Mesenchymal stem cell (in vitro differentiated cells and primary cell): Measurements from ENCODE around the gene MYCBPAP.

ENCODE experiments used
- DNase-seq: peaks from one replicate; pipeline ENCODE4 v3.0.0-alpha.2; 2013
- H2AFZ ChIP-seq: one replicate; pipeline ENCODE4 v1.6.1; 2013; ENCODE audit warnings: low read depth, mild to moderate bottlenecking, control low read depth, inconsistent platforms, low read length, moderate library complexity
- H2AK5ac ChIP-seq: 2 replicates; pipeline ENCODE4 v1.6.1; 2013; ENCODE audit warnings: low read length, moderate library complexity, mild to moderate bottlenecking, inconsistent platforms; ENCODE audit not compliant: severe bottlenecking
- H2BK120ac ChIP-seq: one replicate; pipeline ENCODE4 v1.6.1; 2013; ENCODE audit warnings: low read depth, mild to moderate bottlenecking, inconsistent platforms, low read length, moderate library complexity
- H2BK12ac ChIP-seq, 2 experiments: one replicate each; pipeline ENCODE4 v1.6.1; 2013; ENCODE audit warnings: inconsistent platforms in 2 of 2, low read length in 2 of 2, mild to moderate bottlenecking in 2 of 2, moderate library complexity in 2 of 2, control low read depth in 1 of 2
- H2BK15ac ChIP-seq: one replicate; pipeline ENCODE4 v1.6.1; 2013; ENCODE audit warnings: mild to moderate bottlenecking, low read depth, inconsistent platforms; ENCODE audit not compliant: poor library complexity, severe bottlenecking
- H2BK5ac ChIP-seq: 2 replicates; pipeline ENCODE4 v1.6.1; 2013; ENCODE audit warnings: low read depth, mild to moderate bottlenecking, low read length, control low read depth, inconsistent platforms; ENCODE audit not compliant: poor library complexity, severe bottlenecking
- H3K14ac ChIP-seq, 2 experiments: one replicate each; pipeline ENCODE4 v1.6.1; 2013; ENCODE audit warnings: inconsistent platforms in 2 of 2, low read length in 2 of 2, control low read depth in 1 of 2, mild to moderate bottlenecking in 1 of 2, moderate library complexity in 1 of 2
- H3K18ac ChIP-seq, 2 experiments: one replicate each; pipeline ENCODE4 v1.6.1; 2013; ENCODE audit warnings: inconsistent platforms in 2 of 2, low read length in 2 of 2, control low read depth in 1 of 2, low read depth in 1 of 2, mild to moderate bottlenecking in 1 of 2
- H3K23ac ChIP-seq, 2 experiments: one replicate each; pipeline ENCODE4 v1.6.1; 2013; ENCODE audit warnings: inconsistent platforms in 2 of 2, low read length in 2 of 2, mild to moderate bottlenecking in 2 of 2, moderate library complexity in 2 of 2, control low read depth in 1 of 2
- H3K27ac ChIP-seq: 2 replicates; pipeline ENCODE4 v1.5.1; 2013; ENCODE audit warnings: mild to moderate bottlenecking, moderate library complexity, low read length, control low read depth, inconsistent platforms; ENCODE audit not compliant: poor library complexity, severe bottlenecking
- H3K27me3 ChIP-seq, 2 experiments: 2 replicates each; pipeline versions ENCODE4 v1.6.1 to v1.7.0; 2013; ENCODE audit warnings: low read length in 2 of 2, mild to moderate bottlenecking in 2 of 2, moderate library complexity in 2 of 2, control low read depth in 1 of 2, inconsistent platforms in 1 of 2; ENCODE audit not compliant: control insufficient read depth in 1 of 2, insufficient read depth in 1 of 2
- H3K36me3 ChIP-seq, 2 experiments: 2 replicates each; pipeline versions ENCODE4 v1.6.1 to v1.7.0; 2013; ENCODE audit warnings: low read length in 2 of 2, control low read depth in 1 of 2, inconsistent platforms in 1 of 2, low read depth in 1 of 2, mild to moderate bottlenecking in 1 of 2; ENCODE audit not compliant: insufficient read depth in 2 of 2, control insufficient read depth in 1 of 2
- H3K4ac ChIP-seq, 2 experiments: one replicate each; pipeline ENCODE4 v1.6.1; 2013; ENCODE audit warnings: inconsistent platforms in 2 of 2, low read length in 2 of 2, mild to moderate bottlenecking in 2 of 2, moderate library complexity in 2 of 2, control low read depth in 1 of 2, low read depth in 1 of 2
- H3K4me1 ChIP-seq: 2 replicates; pipeline ENCODE4 v1.6.1; 2013; ENCODE audit warnings: low read depth, low read length, control low read depth; ENCODE audit not compliant: control insufficient read depth, insufficient read depth
- H3K4me2 ChIP-seq: 2 replicates; pipeline ENCODE4 v1.6.1; 2013; ENCODE audit warnings: low read length, mild to moderate bottlenecking, inconsistent platforms; ENCODE audit not compliant: poor library complexity, severe bottlenecking
- H3K4me3 ChIP-seq, 2 experiments: 2 replicates each; pipeline versions ENCODE4 v1.5.1 to v1.7.0; 2013; ENCODE audit warnings: low read length in 2 of 2, mild to moderate bottlenecking in 2 of 2, control low read depth in 1 of 2, low read depth in 1 of 2; ENCODE audit not compliant: insufficient read depth in 1 of 2
- H3K79me1 ChIP-seq: replicated peaks from 2 replicates; pipeline ENCODE4 v1.6.1; 2013; ENCODE audit warnings: mild to moderate bottlenecking, control low read depth, low read length, inconsistent platforms; ENCODE audit not compliant: poor library complexity, severe bottlenecking
- H3K9ac ChIP-seq: 2 replicates; pipeline ENCODE4 v1.7.0; 2013; ENCODE audit warnings: mild to moderate bottlenecking, low read length, moderate library complexity
- H3K9me3 ChIP-seq: 2 replicates; pipeline ENCODE4 v1.7.0; 2013; ENCODE audit warnings: mild to moderate bottlenecking, low read length; ENCODE audit not compliant: control insufficient read depth
- H4K8ac ChIP-seq: one replicate; pipeline ENCODE4 v1.6.1; 2013; ENCODE audit warnings: inconsistent platforms, mild to moderate bottlenecking, low read length, moderate library complexity
- H4K91ac ChIP-seq: one replicate; pipeline ENCODE4 v1.6.1; 2013; ENCODE audit warnings: mild to moderate bottlenecking, low read length, inconsistent platforms
- WGBS: methylation state at CpG from one replicate; pipeline ENCODE4 v1.1.7; 2013; ENCODE audit warnings: mixed read lengths; 5-methylcytosine and 5-hydroxymethylcytosine counted together

MYCBPAP gene

GRCh38 chr17:50514936-50515702 lies 6.9 kb downstream of the MYCBPAP start:
- H3K36me3 ChIP-seq = no peaks in the 10 kb centered on the region
- peak overlapping the region; percentile 31 for H2AK5ac ChIP-seq
- H3K27me3 ChIP-seq = no peaks in the 10 kb centered on the region
- no peak overlapping the region for H3K4ac ChIP-seq
- H3K4me1 ChIP-seq = peaks cover 17% of the 10 kb centered on the region
- H3K18ac ChIP-seq = no peak overlapping the region
- 69% methylated on average over 6 of the region's 6 CpGs for WGBS
- no peaks in the 10 kb centered on the region for H3K79me1 ChIP-seq
- H3K27ac ChIP-seq = peak overlapping the region; percentile 83
- H3K4me3 ChIP-seq = no peak overlapping the region
- H2AFZ ChIP-seq = no peak overlapping the region
- H2BK15ac ChIP-seq = no peak overlapping the region
- no peak for DNase-seq
- H4K91ac ChIP-seq = no peak overlapping the region
- peak overlapping the region; percentile 14 for H2BK5ac ChIP-seq
- H2BK12ac ChIP-seq = no peak overlapping the region
- no peak overlapping the region for H3K9ac ChIP-seq
- no peaks in the 10 kb centered on the region for H3K9me3 ChIP-seq
- peak overlapping the region in 1 of 2 experiments; percentile 81 for H3K14ac ChIP-seq
- no peak overlapping the region for H3K23ac ChIP-seq
- no peak overlapping the region for H3K4me2 ChIP-seq
- no peak overlapping the region for H2BK120ac ChIP-seq
- no peak overlapping the region for H4K8ac ChIP-seq

DNA sequence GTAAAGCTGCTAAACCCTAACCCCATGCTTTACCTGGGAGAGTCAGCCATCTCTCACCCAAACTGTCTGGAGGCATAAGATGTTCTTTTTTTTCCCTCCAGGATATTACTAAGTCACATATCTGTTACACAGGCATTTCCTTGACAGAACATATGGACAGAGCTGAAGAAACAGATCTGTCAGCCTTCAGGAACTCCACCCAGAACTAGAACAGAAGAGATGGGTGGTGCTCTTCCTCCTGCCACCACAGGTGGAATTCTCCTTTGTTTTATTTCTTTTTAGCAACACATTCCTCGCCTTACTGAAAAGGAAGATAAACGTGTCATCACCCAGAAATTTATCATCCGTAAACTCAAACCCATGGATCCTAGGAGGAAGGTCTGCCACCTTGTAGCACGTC lies 8.8 kb downstream of the MYCBPAP start:
- Histone ChIP-seq H3K79me1 (no peaks in the 10 kb centered on the region), H3K18ac (no peak overlapping the region), H2AK5ac (no peak overlapping the region), H3K9ac (no peak overlapping the region), H3K4me2 (no peak overlapping the region), H2BK5ac (no peak overlapping the region), H2BK120ac (no peak overlapping the region), H4K91ac (no peak overlapping the region), H3K14ac (no peak overlapping the region), H3K23ac (no peak overlapping the region), H3K27me3 (no peaks in the 10 kb centered on the region), H3K9me3 (no peaks in the 10 kb centered on the region), H2BK15ac (no peak overlapping the region), H3K4ac (no peak overlapping the region), H3K4me1 (peaks cover 12% of the 10 kb centered on the region), H3K36me3 (no peaks in the 10 kb centered on the region), H2BK12ac (no peak overlapping the region), H2AFZ (no peak overlapping the region), H4K8ac (no peak overlapping the region), H3K4me3 (no peak overlapping the region), H3K27ac (no peak overlapping the region)
- no peak for DNase-seq
- 84% methylated on average over 4 of the region's 4 CpGs for WGBS

DNA sequence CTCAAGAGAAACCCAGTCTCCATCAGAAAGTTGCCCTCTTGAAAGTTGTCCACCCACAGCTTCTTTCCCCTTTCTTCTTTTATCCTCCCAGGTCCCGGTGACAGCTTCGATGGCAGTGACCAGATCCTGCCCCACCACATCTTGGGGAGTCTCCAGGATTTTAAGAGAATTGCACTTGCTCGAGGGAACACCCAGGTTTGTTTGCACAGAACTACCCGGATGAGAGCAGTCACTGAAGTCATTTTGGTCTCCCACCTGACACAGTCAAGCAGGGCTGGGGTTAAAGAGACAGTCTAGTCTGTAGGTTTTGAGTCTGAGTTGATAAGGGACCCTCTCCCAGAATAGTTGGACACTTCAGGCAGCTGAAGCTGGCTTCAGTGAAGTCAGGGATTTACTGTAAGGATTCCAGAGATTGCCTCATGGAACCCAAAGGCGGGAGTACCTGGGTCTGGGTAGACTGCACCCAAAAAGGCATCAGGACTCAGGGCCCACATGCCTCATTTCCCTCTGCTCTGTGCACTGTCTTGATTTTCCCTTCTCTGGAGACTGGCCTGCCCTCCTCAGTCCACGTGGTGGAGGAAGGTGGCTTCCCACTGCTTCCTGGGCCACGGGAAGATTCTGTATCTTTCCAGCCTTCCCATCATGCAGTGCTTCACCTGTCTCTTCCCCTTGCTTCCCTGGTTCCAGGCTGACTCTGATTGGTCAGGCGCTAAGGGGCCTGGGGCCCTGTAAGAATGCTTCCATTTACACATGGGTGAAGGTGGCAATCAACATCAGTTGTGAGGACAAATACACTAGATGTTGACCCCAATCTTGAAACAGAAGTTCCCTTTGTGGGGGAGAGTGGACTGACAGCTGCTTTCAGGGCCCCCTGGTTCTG lies 9.5 kb downstream of the MYCBPAP start:
- H3K27me3 ChIP-seq = no peaks in the 10 kb centered on the region
- 76% methylated on average over 8 of the region's 8 CpGs for WGBS
- no peak overlapping the region for H2AK5ac ChIP-seq
- no peak overlapping the region for H2BK15ac ChIP-seq
- H2AFZ ChIP-seq = no peak overlapping the region
- H3K27ac ChIP-seq = no peak overlapping the region
- H3K18ac ChIP-seq = no peak overlapping the region
- no peak overlapping the region for H4K8ac ChIP-seq
- H3K14ac ChIP-seq = no peak overlapping the region
- H2BK12ac ChIP-seq = peak overlapping the region in 1 of 2 experiments; percentile 45
- no peak overlapping the region for H3K4me3 ChIP-seq
- H3K4me1 ChIP-seq = peaks cover 10% of the 10 kb centered on the region
- no peaks in the 10 kb centered on the region for H3K9me3 ChIP-seq
- no peak for DNase-seq
- H3K4me2 ChIP-seq = no peak overlapping the region
- H4K91ac ChIP-seq = no peak overlapping the region
- H3K79me1 ChIP-seq = no peaks in the 10 kb centered on the region
- H2BK5ac ChIP-seq = no peak overlapping the region
- no peak overlapping the region for H3K9ac ChIP-seq
- no peaks in the 10 kb centered on the region for H3K36me3 ChIP-seq
- no peak overlapping the region for H3K4ac ChIP-seq
- no peak overlapping the region for H3K23ac ChIP-seq
- no peak overlapping the region for H2BK120ac ChIP-seq

- H3K4me1 ChIP-seq = peaks cover 12% of the 10 kb centered on the region
Observed at GRCh38 chr17:50518384-50519023, 10.3 kb downstream of the MYCBPAP start.

More at GRCh38 chr17:50518384-50519023, 10.3 kb downstream of the MYCBPAP start:
- Histone ChIP-seq H3K36me3 (no peaks in the 10 kb centered on the region), H3K79me1 (no peaks in the 10 kb centered on the region), H3K4ac (no peak overlapping the region), H4K8ac (no peak overlapping the region), H3K27ac (no peak overlapping the region), H3K27me3 (no peaks in the 10 kb centered on the region), H2BK5ac (no peak overlapping the region), H2BK120ac (no peak overlapping the region), H2BK12ac (no peak overlapping the region), H3K4me3 (no peak overlapping the region), H3K18ac (no peak overlapping the region), H4K91ac (no peak overlapping the region), H3K9ac (no peak overlapping the region), H3K23ac (no peak overlapping the region), H3K9me3 (no peaks in the 10 kb centered on the region), H3K14ac (no peak overlapping the region), H2AK5ac (no peak overlapping the region), H2BK15ac (no peak overlapping the region), H3K4me2 (no peak overlapping the region), H2AFZ (no peak overlapping the region)
- no peak for DNase-seq
- 87% methylated on average over 13 of the region's 13 CpGs for WGBS
